Measurements from ENCODE around the gene EYA4. TPM values are rescaled to one million over a fixed set of nuclear protein-coding genes. Genes with fewer than 3 reads are reported as not detected.

EYA4 gene
- polyA plus RNA-seq, 1 of the 3 experiments (the other 2 are of a cell fraction) = 0.08 TPM

- TF ChIP-seq ZBTB33 (IDR thresholded peaks at IDR 0.05; ENCODE audit: borderline replicate concordance, low read depth) (no peak), FOXJ3 (CRISPR knock-in tag; IDR thresholded peaks at IDR 0.05) (no peak), IRF3 (IDR thresholded peaks at IDR 0.05; ENCODE audit: low read depth, low read length) (no peak), MAX (IDR thresholded peaks at IDR 0.05; ENCODE audit: low read depth) (no peak), CTCF (IDR thresholded peaks at IDR 0.05) (no peak), TCF12 (IDR thresholded peaks at IDR 0.05) (no peak)
Observed at GRCh38 chr6:133343220-133343619, 102.1 kb downstream of the EYA4 start (continued).

- Histone ChIP-seq H3F3A (replicated peaks; ENCODE audit: insufficient read depth) (no peaks in the 10 kb centered on the region), H3K9me2 (no peaks in the 10 kb centered on the region), H3K36me3 (replicated peaks in 1 of 2; ENCODE audit: control insufficient read depth in 1 of 2, insufficient read depth in 2 of 2, low read length in 1 of 2) (no peaks in the 10 kb centered on the region), H3K9me3 (no peaks in the 10 kb centered on the region), H3K27ac (ENCODE audit: low read depth in 2 of 2, low read length in 1 of 2) (no peak overlapping the region), H4K20me1 (ENCODE audit: insufficient read depth) (no peaks in the 10 kb centered on the region), H3K9ac (no peak overlapping the region), H3K4me3 (ENCODE audit: low read depth in 2 of 2, low read length in 1 of 2) (no peak overlapping the region), H2AFZ (ENCODE audit: low read depth) (no peak overlapping the region), H3K4me2 (no peak overlapping the region), H3K4me1 (ENCODE audit: control insufficient read depth in 1 of 2, insufficient read depth in 2 of 2, low read depth in 1 of 2, low read length in 1 of 2) (no peaks in the 10 kb centered on the region; a peak in 1 of 4 replicates), H3K27me3 (ENCODE audit: insufficient read depth) (no peaks in the 10 kb centered on the region), H3K79me2 (ENCODE audit: insufficient read depth) (no peaks in the 10 kb centered on the region)
- ChIA-PET CTCF (no interaction called here), POLR2A (no interaction called here)
- TF ChIP-seq RFX5 (IDR thresholded peaks at IDR 0.05; ENCODE audit: low read length) = no peak
- no peak for TF ChIP-seq MAX (IDR thresholded peaks at IDR 0.05; ENCODE audit: low read depth)
- TF ChIP-seq RAD21 (IDR thresholded peaks at IDR 0.05; ENCODE audit: low read length) = no peak
- TF ChIP-seq GABPA (IDR thresholded peaks at IDR 0.05; ENCODE audit: low read depth) = no peak
- no peak for TF ChIP-seq POLR2AphosphoS5 (IDR thresholded peaks at IDR 0.05; ENCODE audit: low read depth, low read length)
- TF ChIP-seq ZBTB33 (IDR thresholded peaks at IDR 0.05; ENCODE audit: borderline replicate concordance, low read depth) = no peak
- no peak for TF ChIP-seq USF1 (IDR thresholded peaks at IDR 0.05; ENCODE audit: borderline replicate concordance, low read depth)
- TF ChIP-seq YY1 (IDR thresholded peaks at IDR 0.05; ENCODE audit: low read depth) = no peak
- TF ChIP-seq FOSL2 (IDR thresholded peaks at IDR 0.05; ENCODE audit: borderline replicate concordance, low read depth) = no peak
- no peak for TF ChIP-seq FOXJ3 (CRISPR knock-in tag; IDR thresholded peaks at IDR 0.05)
- TF ChIP-seq EZH2phosphoT487 (IDR thresholded peaks at IDR 0.05; ENCODE audit: borderline replicate concordance, low read depth) = no peak
- no peak for TF ChIP-seq TEAD4 (IDR thresholded peaks at IDR 0.05; ENCODE audit: borderline replicate concordance, insufficient read depth)
- TF ChIP-seq FOXM1 (IDR thresholded peaks at IDR 0.05; ENCODE audit: low read depth) = no peak
- TF ChIP-seq RCOR1 (IDR thresholded peaks at IDR 0.05; ENCODE audit: low read length) = no peak
- no peak for TF ChIP-seq ELF1 (IDR thresholded peaks at IDR 0.05)
- 18% methylated on average over 3 of the region's 3 CpGs for WGBS (ENCODE audit: low lambda C conversion rate)
- no peak for DNase-seq
Observed at GRCh38 chr6:133348846-133349245, 107.7 kb downstream of the EYA4 start.
